ENCODE results near the gene ASCC3. TPM values are rescaled to one million over a fixed set of nuclear protein-coding genes. Genes with fewer than 3 reads are reported as not detected.
A peak's percentile ranks its signal among the peaks of the same experiment; 100 is the strongest.

Gene ASCC3
- total RNA-seq, 2 experiments from 2014 or later: 28.5 to 47.5 TPM

DNA sequence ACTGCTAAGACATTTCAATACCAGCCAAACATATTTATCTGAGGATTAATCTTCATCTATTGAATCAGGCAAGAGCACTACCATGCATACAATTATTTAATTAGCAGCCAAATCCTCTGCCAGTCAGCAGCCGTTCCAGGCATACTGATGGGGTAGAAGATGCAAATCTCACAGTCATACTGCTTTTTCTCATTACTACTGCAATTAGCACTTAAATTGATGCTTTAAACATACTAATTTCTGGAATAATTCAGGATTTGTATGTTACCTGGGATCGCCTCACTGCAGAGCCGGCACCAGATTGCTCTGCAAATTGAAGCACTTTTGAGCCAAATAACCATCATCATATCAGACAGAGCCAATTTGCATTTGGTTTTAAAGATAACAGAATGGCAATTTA is 366.5 kb downstream of the ASCC3 start:
- intact Hi-C loops (cut with micrococcal nuclease; ENCODE audit: unreplicated experiment): no loop called here
- Histone ChIP-seq H4K20me1 (ENCODE audit: insufficient read depth, low read length) (no peaks in the 10 kb centered on the region), H3K9me2 (ENCODE audit: insufficient read depth, low read length) (no peaks in the 10 kb centered on the region), H2AFZ (ENCODE audit: low read length) (no peak overlapping the region), H3K4me2 (ENCODE audit: low read length) (no peak overlapping the region), H3K4me3 (ENCODE audit: low read depth, low read length, poor library complexity, severe bottlenecking) (no peak overlapping the region), H3K79me2 (ENCODE audit: insufficient read depth, low read depth, low read length) (no peaks in the 10 kb centered on the region), H3K36me3 (ENCODE audit: insufficient read depth, low read length) (peaks cover 20% of the 10 kb centered on the region; the same call in 1 of the 2 replicates), H3K27ac (ENCODE audit: low read depth, low read length, poor library complexity, severe bottlenecking) (no peak overlapping the region), H3K9me3 (ENCODE audit: low read length) (no peaks in the 10 kb centered on the region), H3K4me1 (ENCODE audit: insufficient read depth, low read length, poor library complexity, severe bottlenecking) (no peaks in the 10 kb centered on the region)
- no peak for TF ChIP-seq CTCF (conservative IDR thresholded peaks at IDR 0.05; ENCODE audit: low read length)
- TF ChIP-seq EZH2phosphoT487 (IDR thresholded peaks at IDR 0.05; ENCODE audit: borderline replicate concordance, low read depth, low read length): no peak
- no TSS peak for BruUV-seq (replicated peaks)
- ChIA-PET POLR2A (no interaction called here), CTCF (ENCODE audit: unreplicated experiment) (no interaction called here)
- no peak for DNase-seq (ENCODE audit: low spot score)

DNA sequence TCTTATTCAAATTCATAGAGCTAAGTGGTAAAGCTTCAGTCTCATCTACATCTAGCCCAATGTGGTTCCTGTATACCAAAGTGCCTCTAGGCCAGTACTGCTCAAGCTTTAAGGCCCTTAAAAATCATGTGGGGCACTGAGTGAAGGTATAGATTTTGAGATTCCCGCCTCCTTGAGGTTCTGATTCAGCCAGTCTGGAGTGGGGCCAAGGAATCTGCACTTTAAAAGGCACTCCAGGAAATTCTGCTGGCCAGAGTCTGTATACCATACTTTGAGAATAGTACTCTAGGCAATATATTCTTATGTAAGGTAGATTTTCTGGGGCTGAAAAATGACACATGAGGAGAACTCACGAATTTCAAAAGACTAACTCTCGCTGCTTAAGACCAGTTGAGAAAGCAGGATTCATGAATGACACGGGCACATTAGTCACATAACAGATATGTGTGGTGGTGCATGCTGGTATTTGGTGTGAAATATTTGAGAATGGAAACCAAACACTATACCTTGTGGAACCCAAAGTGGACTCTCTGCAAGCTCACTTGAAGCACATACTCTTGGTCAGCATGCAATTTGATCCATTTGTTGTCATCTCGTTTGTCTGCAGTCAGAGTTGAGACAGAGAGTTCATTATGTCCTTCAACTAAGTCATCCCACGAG is 368.8 kb downstream of the ASCC3 start:
- no peaks in the 10 kb centered on the region for H4K20me1 ChIP-seq (ENCODE audit: insufficient read depth, low read length)
- no peaks in the 10 kb centered on the region for H3K9me3 ChIP-seq (ENCODE audit: low read length)
- no peaks in the 10 kb centered on the region for H3K9me2 ChIP-seq (ENCODE audit: insufficient read depth, low read length)
- POLR2A ChIA-PET: interaction anchor here (0.9 to 1.8 kb wide), 2 partner anchors 11 to 52 kb away, joined by 3 to 7 read pairs; no protein-coding TSS in a partner anchor
- no peak overlapping the region for H3K4me3 ChIP-seq (ENCODE audit: low read depth, low read length, poor library complexity, severe bottlenecking)
- H3K36me3 ChIP-seq (ENCODE audit: insufficient read depth, low read length): peaks cover 26% of the 10 kb centered on the region
- H2AFZ ChIP-seq (ENCODE audit: low read length): no peak overlapping the region
- H3K27ac ChIP-seq (ENCODE audit: low read depth, low read length, poor library complexity, severe bottlenecking): no peak overlapping the region
- TF ChIP-seq CTCF (conservative IDR thresholded peaks at IDR 0.05; ENCODE audit: low read length) (no peak), EZH2phosphoT487 (IDR thresholded peaks at IDR 0.05; ENCODE audit: borderline replicate concordance, low read depth, low read length) (no peak)
- intact Hi-C loops (cut with micrococcal nuclease; ENCODE audit: unreplicated experiment): no loop called here
- CTCF ChIA-PET (ENCODE audit: unreplicated experiment): no interaction called here
- no TSS peak for BruUV-seq (replicated peaks)
- DNase-seq (ENCODE audit: low spot score): no peak
- H3K4me1 ChIP-seq (ENCODE audit: insufficient read depth, low read length, poor library complexity, severe bottlenecking): no peaks in the 10 kb centered on the region
- H3K79me2 ChIP-seq (ENCODE audit: insufficient read depth, low read depth, low read length): no peaks in the 10 kb centered on the region
- H3K4me2 ChIP-seq (ENCODE audit: low read length): no peak overlapping the region

DNA sequence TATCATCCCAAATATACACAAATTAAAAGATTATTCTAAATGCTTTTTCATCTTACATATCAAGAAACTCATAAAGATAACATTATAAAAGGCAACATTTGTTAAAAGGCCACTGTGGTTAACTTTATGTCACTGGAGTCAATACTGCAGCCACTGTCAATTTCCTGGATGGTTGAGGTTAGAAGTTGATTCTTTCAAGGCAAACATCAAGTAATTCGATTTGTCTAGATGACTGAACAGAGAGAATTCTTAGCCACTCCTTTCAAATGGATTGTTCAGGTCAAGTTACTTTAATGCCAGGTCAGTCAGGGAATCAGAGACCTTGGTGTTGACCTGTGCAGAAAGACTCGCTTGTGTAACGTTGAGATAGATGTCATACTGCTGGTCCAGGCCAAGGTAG is 372.0 kb downstream of the ASCC3 start:
- H3K4me1 ChIP-seq (ENCODE audit: insufficient read depth, low read length, poor library complexity, severe bottlenecking): no peaks in the 10 kb centered on the region
- H3K36me3 ChIP-seq (ENCODE audit: insufficient read depth, low read length): peaks cover 26% of the 10 kb centered on the region
- intact Hi-C loops (cut with micrococcal nuclease; ENCODE audit: unreplicated experiment): no loop called here
- H2AFZ ChIP-seq (ENCODE audit: low read length): no peak overlapping the region
- no peaks in the 10 kb centered on the region for H3K9me3 ChIP-seq (ENCODE audit: low read length)
- no peak overlapping the region for H3K27ac ChIP-seq (ENCODE audit: low read depth, low read length, poor library complexity, severe bottlenecking)
- DNase-seq (ENCODE audit: low spot score): no peak
- ChIA-PET POLR2A (interaction anchor here (0.7 to 1.2 kb wide), 2 partner anchors 212 to 1221 kb away, joined by 3 to 6 read pairs; no protein-coding TSS in a partner anchor), CTCF (ENCODE audit: unreplicated experiment) (no interaction called here)
- H3K9me2 ChIP-seq (ENCODE audit: insufficient read depth, low read length): no peaks in the 10 kb centered on the region
- H3K4me2 ChIP-seq (ENCODE audit: low read length): no peak overlapping the region
- no peaks in the 10 kb centered on the region for H3K79me2 ChIP-seq (ENCODE audit: insufficient read depth, low read depth, low read length)
- H3K4me3 ChIP-seq (ENCODE audit: low read depth, low read length, poor library complexity, severe bottlenecking): no peak overlapping the region
- no peaks in the 10 kb centered on the region for H4K20me1 ChIP-seq (ENCODE audit: insufficient read depth, low read length)
- TF ChIP-seq EZH2phosphoT487 (IDR thresholded peaks at IDR 0.05; ENCODE audit: borderline replicate concordance, low read depth, low read length) (no peak), CTCF (conservative IDR thresholded peaks at IDR 0.05; ENCODE audit: low read length) (no peak)
- TSS peak; percentile 46 for BruUV-seq (replicated peaks)

Data from OCI-LY7 (cell line).